HepG2 (cell line): ENCODE data around the gene FBXW8.

Experiments
- ARNT ChIP-seq: fragments of 450-650 bp; IDR thresholded peaks from 2 replicates; pipeline ENCODE4 v1.6.1; 2017
- MEIS1 ChIP-seq: sonication (generic); formaldehyde crosslinking; IDR thresholded peaks from 2 replicates; pipeline ENCODE4 v1.9.0; 2021; ENCODE audit warnings: mild to moderate bottlenecking, missing genetic modification reagents, moderate library complexity, borderline replicate concordance
- MTA1 ChIP-seq: sonication (generic); formaldehyde crosslinking; IDR thresholded peaks from 2 replicates; pipeline ENCODE4 v1.4.0; 2020; ENCODE audit warnings: missing genetic modification reagents, mild to moderate bottlenecking, borderline replicate concordance
- NFYC ChIP-seq: IDR thresholded peaks from 2 replicates; pipeline ENCODE4 v1.6.1; 2016; ENCODE audit warnings: missing genetic modification reagents, missing compliant biosample characterization
- POLR2A ChIP-seq, 2 experiments: IDR thresholded peaks; 2 replicates each; pipeline ENCODE4 v1.6.1; 2011; ENCODE audit warnings: low read depth in 2 of 2, low read length in 2 of 2, mild to moderate bottlenecking in 1 of 2, moderate library complexity in 1 of 2; ENCODE audit not compliant: insufficient read depth in 1 of 2
- POLR2AphosphoS5 ChIP-seq: IDR thresholded peaks from 2 replicates; pipeline ENCODE4 v1.6.1; 2012; ENCODE audit warnings: low read depth, low read length
- SRSF9 ChIP-seq: fragments of 200-400 bp; formaldehyde crosslinking; IDR thresholded peaks from 2 replicates; pipeline ENCODE4 v1.6.1; 2018; ENCODE audit warnings: borderline replicate concordance, mild to moderate bottlenecking, low read depth, low read length; ENCODE audit not compliant: insufficient read depth, poor library complexity, severe bottlenecking
- YY1 ChIP-seq: IDR thresholded peaks from 2 replicates; pipeline ENCODE4 v1.6.1; 2011; ENCODE audit warnings: low read length, low read depth, moderate library complexity, mild to moderate bottlenecking; ENCODE audit not compliant: insufficient read depth, insufficient replicate concordance
- ZFP36 ChIP-seq: fragments of 150-350 bp; IDR thresholded peaks from 2 replicates; pipeline ENCODE4 v1.6.1; 2018; ENCODE audit warnings: borderline replicate concordance, low read length, low read depth; ENCODE audit not compliant: partially characterized antibody
- ZNF24 ChIP-seq: fragments of 450-650 bp; IDR thresholded peaks from 2 replicates; pipeline ENCODE4 v1.6.1; 2017; ENCODE audit warnings: antibody characterized with exemption, mild to moderate bottlenecking
- TF ChIP-seq, protein P1 (sequence below): sonication (generic); formaldehyde crosslinking; IDR thresholded peaks from 2 replicates; pipeline ENCODE4 v1.4.0; 2020; ENCODE audit warnings: missing genetic modification reagents

DNA sequence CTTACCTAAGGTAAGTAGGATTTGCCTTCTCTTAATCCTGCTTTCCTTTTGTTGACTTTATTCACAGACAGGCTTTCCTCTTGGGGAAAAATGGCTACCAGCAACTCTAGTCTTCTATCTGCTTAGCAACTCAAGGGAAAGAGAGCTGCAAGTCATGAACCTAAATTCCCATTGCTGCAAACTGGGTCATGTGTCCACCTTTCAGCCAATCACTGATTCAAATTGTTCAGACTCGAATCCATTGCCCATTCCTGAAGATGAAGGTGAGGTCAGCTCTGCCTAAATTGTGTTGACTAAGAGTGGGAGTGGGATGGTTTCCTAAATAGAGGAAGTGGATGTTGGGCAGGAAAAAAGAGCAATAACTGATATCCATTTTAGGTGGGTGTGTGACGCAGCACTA, 7.7 kb downstream of the FBXW8 start:
- no peak for TF ChIP-seq MEIS1 (CRISPR knock-in tag)
- no peak for TF ChIP-seq SRSF9
- TF ChIP-seq POLR2AphosphoS5 = no peak
- TF ChIP-seq, protein P1, sequence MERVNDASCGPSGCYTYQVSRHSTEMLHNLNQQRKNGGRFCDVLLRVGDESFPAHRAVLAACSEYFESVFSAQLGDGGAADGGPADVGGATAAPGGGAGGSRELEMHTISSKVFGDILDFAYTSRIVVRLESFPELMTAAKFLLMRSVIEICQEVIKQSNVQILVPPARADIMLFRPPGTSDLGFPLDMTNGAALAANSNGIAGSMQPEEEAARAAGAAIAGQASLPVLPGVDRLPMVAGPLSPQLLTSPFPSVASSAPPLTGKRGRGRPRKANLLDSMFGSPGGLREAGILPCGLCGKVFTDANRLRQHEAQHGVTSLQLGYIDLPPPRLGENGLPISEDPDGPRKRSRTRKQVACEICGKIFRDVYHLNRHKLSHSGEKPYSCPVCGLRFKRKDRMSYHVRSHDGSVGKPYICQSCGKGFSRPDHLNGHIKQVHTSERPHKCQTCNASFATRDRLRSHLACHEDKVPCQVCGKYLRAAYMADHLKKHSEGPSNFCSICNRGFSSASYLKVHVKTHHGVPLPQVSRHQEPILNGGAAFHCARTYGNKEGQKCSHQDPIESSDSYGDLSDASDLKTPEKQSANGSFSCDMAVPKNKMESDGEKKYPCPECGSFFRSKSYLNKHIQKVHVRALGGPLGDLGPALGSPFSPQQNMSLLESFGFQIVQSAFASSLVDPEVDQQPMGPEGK (CRISPR knock-in tag) = no peak
- TF ChIP-seq ZFP36 = no peak
- no peak for TF ChIP-seq MTA1
- TF ChIP-seq ARNT = no peak
- no peak for TF ChIP-seq POLR2A (IDR thresholded peaks at IDR 0.05; ENCODE audit: insufficient read depth in 1 of 2, low read depth in 2 of 2, low read length in 2 of 2)
- TF ChIP-seq ZNF24 = no peak
- no peak for TF ChIP-seq NFYC (CRISPR knock-in tag)
- no peak for TF ChIP-seq YY1
